Heart left ventricle (tissue), 13 donors: ENCODE data around the gene RAB1B.

ENCODE experiments used
- CTCF ChIP-seq, 12 donors: fragments of 200-600 bp; sonication (generic) in 4 of 12; IDR thresholded peaks; one replicate each; pipeline versions ENCODE4 v1.5.0 to v1.8.0; 2018 to 2022; ENCODE audit warnings: antibody characterized with exemption in 12 of 12, mild to moderate bottlenecking in 5 of 12
- POLR2A ChIP-seq, 2 donors: fragments of 450-650 bp; IDR thresholded peaks; one replicate each; pipeline ENCODE4 v1.6.1; 2017; ENCODE audit warnings: antibody characterized with exemption in 2 of 2, mild to moderate bottlenecking in 2 of 2, moderate library complexity in 2 of 2
- donor health status: ischemic (EF 13 %, LVEDD 7.1; RV severe dilation, severe dysfunction).
- donor health status: DM: no; HTN: yes; CAD: no.
- donor health status: DM: no; HTN: no; CAD: no.
- donor health status: ischemic (EF 25% LVEDD 6.9; RV normal size, moderate dysfunction).
- donor health status: ischemic (EF 25% LVEDD 5.7; RV mildly dilated, moderate dysfunction).
- donor health status: ischemic (EF 35%, LVEDD 5.7; RV mildly dilated, moderate dysfunction).
- donor health status: nonischemic (EF 11% LVEDD 7.7; RV severe dilation, severe dysfunction).
- donor health status: DM: yes; HTN: yes; CAD: no.
- donor health status: PGD.
- donor health status: ischemic (EF 29% LVEDD 5.4; RV normal size, mild dysfunction).
- donor health status: nonischemic (EF 23%, LVEDD 6.1; RV moderate dilation, normal function).

- TF ChIP-seq CTCF (IDR thresholded peaks at IDR 0.05) (no peak), POLR2A (IDR thresholded peaks at IDR 0.05) (no peak)
Observed at GRCh38 chr11:66259225-66259624, 9.2 kb upstream of the RAB1B start.
